Measurements from ENCODE around the gene CPM. TPM values are rescaled to one million over a fixed set of nuclear protein-coding genes. Genes with fewer than 3 reads are reported as not detected.

Gene CPM
- total and polyA plus RNA-seq, 2 of the 4 experiments (the other 2 are of a cell fraction), result 2.0 to 8.8 TPM

DNA sequence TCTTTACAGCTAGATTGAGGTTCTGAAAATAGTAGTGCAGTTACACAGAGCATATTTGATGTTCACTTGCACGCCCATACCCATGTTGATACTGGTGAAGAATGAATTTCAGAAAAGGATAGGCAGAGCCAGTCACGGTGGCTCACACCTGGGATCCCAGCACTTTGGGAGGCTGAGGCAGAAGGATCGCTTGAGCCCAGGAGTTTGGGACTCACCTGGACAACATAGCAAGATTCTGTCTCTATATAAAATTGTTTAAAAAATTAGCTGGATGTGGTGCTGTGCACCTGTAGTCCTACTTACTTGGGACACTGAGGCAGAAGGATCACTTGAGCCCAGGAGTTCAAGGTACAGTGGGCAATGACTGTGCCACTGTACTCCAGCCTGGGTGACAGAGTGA lies 68.4 kb downstream of the CPM start:
- in situ Hi-C loops (cut with MboI; ENCODE audit: low sequenced_read_pairs), result loop anchor here (10.0 kb wide), 1 partner anchor 380 kb away; no protein-coding TSS in a partner anchor
- Histone ChIP-seq H2AK9ac (replicated peaks; ENCODE audit: low read depth, low read length, poor library complexity) (no peak overlapping the region), H2AFZ (replicated peaks; ENCODE audit: low read length, poor library complexity) (no peak overlapping the region), H2BK15ac (ENCODE audit: low read depth, low read length) (no peak overlapping the region), H3K23ac (ENCODE audit: low read depth, low read length) (no peak overlapping the region), H4K8ac (ENCODE audit: low read depth in 2 of 2, low read length in 2 of 2) (no peak overlapping the region), H3K4me1 (ENCODE audit: control insufficient read depth, insufficient read depth, low read length) (no peaks in the 10 kb centered on the region), H3K56ac (ENCODE audit: extremely low read depth, insufficient read depth, low read length) (no peak overlapping the region), H3K27ac (ENCODE audit: insufficient read depth, low read length) (no peak overlapping the region), H4K91ac (ENCODE audit: insufficient read depth, low read depth, low read length) (no peak overlapping the region), H3K4me3 (ENCODE audit: insufficient read depth, low read depth, low read length) (no peak overlapping the region), H2BK20ac (ENCODE audit: low read depth, low read length) (no peak overlapping the region), H3K9me1 (ENCODE audit: insufficient read depth, low read length) (no peaks in the 10 kb centered on the region; the same call in 1 of the 2 replicates), H3K18ac (ENCODE audit: low read depth, low read length) (no peak overlapping the region), H3K9me3 (ENCODE audit: control insufficient read depth, insufficient read depth, low read length) (no peaks in the 10 kb centered on the region), H4K20me1 (ENCODE audit: insufficient read depth, low read length) (no peaks in the 10 kb centered on the region), H2BK5ac (ENCODE audit: low read depth, low read length, poor library complexity, severe bottlenecking) (no peak overlapping the region), H4K5ac (ENCODE audit: low read depth, low read length) (no peak overlapping the region), H3K4ac (ENCODE audit: low read depth, low read length) (no peak overlapping the region), H3K27me3 (ENCODE audit: control insufficient read depth, insufficient read depth, low read length) (no peaks in the 10 kb centered on the region; the same call in 1 of the 2 replicates), H3K14ac (replicated peaks; ENCODE audit: low read depth, low read length) (no peak overlapping the region), H2BK120ac (ENCODE audit: low read depth, low read length) (no peak overlapping the region), H3K36me3 (ENCODE audit: control insufficient read depth, insufficient read depth, low read length) (no peaks in the 10 kb centered on the region), H3K4me2 (ENCODE audit: low read depth, low read length) (no peak overlapping the region), H2AK5ac (ENCODE audit: low read depth, low read length) (no peak overlapping the region), H3K79me1 (ENCODE audit: low read depth in 1 of 2, low read length in 2 of 2) (no peaks in the 10 kb centered on the region), H3K9ac (ENCODE audit: low read depth, low read length) (no peak overlapping the region)
- intact Hi-C loops (cut with micrococcal nuclease), result loop anchor here (1.0 to 5.0 kb wide), 3 partner anchors 206 to 388 kb away; no protein-coding TSS in a partner anchor
- WGBS, 2 experiments (ENCODE audit: extremely low coverage in 2 of 2, insufficient read length in 1 of 2), result 100% methylated on average over 2 of the region's 3 CpGs; no CpG with 5 or more reads in 1 of the 2 experiments
- TF ChIP-seq RCOR1 (IDR thresholded peaks at IDR 0.05; ENCODE audit: insufficient replicate concordance, low read length) (no peak), RFX5 (IDR thresholded peaks at IDR 0.05; ENCODE audit: low read depth, low read length) (no peak)
- dilution Hi-C loops (cut with HindIII; ENCODE audit: low sequenced_read_pairs, unreplicated experiment), result no loop called here
- ATAC-seq (ENCODE audit: low read depth) (no peak), DNase-seq (no peak)
- no TSS peak for BruUV-seq (replicated peaks)
- POLR2A ChIA-PET (ENCODE audit: unreplicated experiment), result no interaction called here
- CTCF ChIA-PET, result interaction anchor here (0.6 to 1.5 kb wide), 3 partner anchors 93 to 390 kb away, joined by 3 to 7 read pairs (median 3); no protein-coding TSS in a partner anchor
